HepG2 (cell line): Measurements from ENCODE around the gene NAIF1. TPM values are rescaled to one million over a fixed set of nuclear protein-coding genes. Genes with fewer than 3 reads are reported as not detected.

Experiments used
- AKNA ChIP-seq: sonication (generic); formaldehyde crosslinking; IDR thresholded peaks from 2 replicates; pipeline ENCODE4 v1.4.0; 2020; ENCODE audit warnings: missing genetic modification reagents, borderline replicate concordance
- DNMT1 ChIP-seq: sonication (generic); formaldehyde crosslinking; IDR thresholded peaks from 2 replicates; pipeline ENCODE4 v1.5.1; 2020; ENCODE audit warnings: mild to moderate bottlenecking, missing genetic modification reagents
- HMGXB4 ChIP-seq, 2 experiments: sonication (generic) in 1 of 2; formaldehyde crosslinking in 1 of 2; IDR thresholded peaks; 2 replicates each; pipeline versions ENCODE4 v1.4.0 to v1.6.1; 2018 to 2020; ENCODE audit warnings: missing genetic modification reagents in 2 of 2, borderline replicate concordance in 1 of 2, low read depth in 1 of 2, mild to moderate bottlenecking in 1 of 2, missing biosample characterization in 1 of 2
- MNT ChIP-seq: fragments of 450-650 bp; IDR thresholded peaks from 2 replicates; pipeline ENCODE4 v1.6.1; 2016
- NCOA2 ChIP-seq: sonication (generic); formaldehyde crosslinking; IDR thresholded peaks from 2 replicates; pipeline ENCODE4 v1.8.0; 2022; ENCODE audit warnings: inconsistent platforms
- NFYB ChIP-seq: sonication (generic); formaldehyde crosslinking; IDR thresholded peaks from 2 replicates; pipeline ENCODE4 v1.4.0; 2020; ENCODE audit warnings: missing genetic modification reagents
- RNF2 ChIP-seq: fragments of 450-650 bp; conservative IDR thresholded peaks from 2 replicates; pipeline ENCODE4 v1.6.1; 2016; ENCODE audit warnings: low read depth
- SIN3A ChIP-seq: IDR thresholded peaks from 2 replicates; pipeline ENCODE4 v1.6.1; 2011; ENCODE audit warnings: low read depth, mild to moderate bottlenecking, control low read depth, low read length, borderline replicate concordance
- ZBTB38 ChIP-seq: sonication (generic); formaldehyde crosslinking; IDR thresholded peaks from 2 replicates; pipeline ENCODE4 v1.5.1; 2020; ENCODE audit warnings: mild to moderate bottlenecking, missing genetic modification reagents
- ZNF121 ChIP-seq: sonication (generic); formaldehyde crosslinking; IDR thresholded peaks from 2 replicates; pipeline ENCODE4 v1.5.0; 2020; ENCODE audit warnings: mild to moderate bottlenecking, missing genetic modification reagents
- ZNF274 ChIP-seq: sonication (generic); formaldehyde crosslinking; IDR thresholded peaks from 2 replicates; pipeline ENCODE4 v1.5.1; 2020; ENCODE audit warnings: mild to moderate bottlenecking, missing genetic modification reagents
- ZNF549 ChIP-seq: sonication (generic); formaldehyde crosslinking; IDR thresholded peaks from 2 replicates; pipeline ENCODE4 v1.5.0; 2020; ENCODE audit warnings: missing genetic modification reagents
- ZNF629 ChIP-seq: sonication (generic); formaldehyde crosslinking; conservative IDR thresholded peaks from 2 replicates; pipeline ENCODE4 v1.5.0; 2020; ENCODE audit warnings: missing genetic modification reagents
- polyA plus RNA-seq, 8 experiments: library from polyadenylated mRNA; depleted of rRNA in 3 of 8; stranded (reverse) in 7 of 8; unstranded in 1 of 8; fragments of >200 nt; fragmentation: Illumina TruSeq in 4 of 8; extraction: Trizol in 4 of 8; gene quantifications; 2 replicates each; pipeline versions ENCODE4 v1.2.1 to v1.2.3, GENCODE V29; 2011 to 2016; ENCODE audit warnings: low read depth in 4 of 8, missing spikeins in 1 of 8, mixed read lengths in 1 of 8; ENCODE audit not compliant: insufficient read depth in 1 of 8
- total RNA-seq, 5 experiments: library from RNA; depleted of rRNA; stranded (reverse); fragments of >200 nt; fragmentation: Illumina TruSeq; extraction: Trizol; gene quantifications; 2 replicates each; pipeline ENCODE4 v1.2.3, GENCODE V29; 2016; ENCODE audit warnings: low read depth in 1 of 5
- TF ChIP-seq, protein P1 (sequence below): sonication (generic); formaldehyde crosslinking; IDR thresholded peaks from 2 replicates; pipeline ENCODE4 v1.8.0; 2023; ENCODE audit warnings: mild to moderate bottlenecking, missing genetic modification reagents
- TF ChIP-seq, protein P2 (sequence below): sonication (generic); formaldehyde crosslinking; IDR thresholded peaks from 2 replicates; pipeline ENCODE4 v1.4.0; 2020; ENCODE audit warnings: missing genetic modification reagents

NAIF1 gene
- total and polyA plus RNA-seq, 2 of the 13 experiments (the other 11 are each of a cell fraction or from before 2014, with no cell fraction given), result 6.0 to 6.9 TPM

DNA sequence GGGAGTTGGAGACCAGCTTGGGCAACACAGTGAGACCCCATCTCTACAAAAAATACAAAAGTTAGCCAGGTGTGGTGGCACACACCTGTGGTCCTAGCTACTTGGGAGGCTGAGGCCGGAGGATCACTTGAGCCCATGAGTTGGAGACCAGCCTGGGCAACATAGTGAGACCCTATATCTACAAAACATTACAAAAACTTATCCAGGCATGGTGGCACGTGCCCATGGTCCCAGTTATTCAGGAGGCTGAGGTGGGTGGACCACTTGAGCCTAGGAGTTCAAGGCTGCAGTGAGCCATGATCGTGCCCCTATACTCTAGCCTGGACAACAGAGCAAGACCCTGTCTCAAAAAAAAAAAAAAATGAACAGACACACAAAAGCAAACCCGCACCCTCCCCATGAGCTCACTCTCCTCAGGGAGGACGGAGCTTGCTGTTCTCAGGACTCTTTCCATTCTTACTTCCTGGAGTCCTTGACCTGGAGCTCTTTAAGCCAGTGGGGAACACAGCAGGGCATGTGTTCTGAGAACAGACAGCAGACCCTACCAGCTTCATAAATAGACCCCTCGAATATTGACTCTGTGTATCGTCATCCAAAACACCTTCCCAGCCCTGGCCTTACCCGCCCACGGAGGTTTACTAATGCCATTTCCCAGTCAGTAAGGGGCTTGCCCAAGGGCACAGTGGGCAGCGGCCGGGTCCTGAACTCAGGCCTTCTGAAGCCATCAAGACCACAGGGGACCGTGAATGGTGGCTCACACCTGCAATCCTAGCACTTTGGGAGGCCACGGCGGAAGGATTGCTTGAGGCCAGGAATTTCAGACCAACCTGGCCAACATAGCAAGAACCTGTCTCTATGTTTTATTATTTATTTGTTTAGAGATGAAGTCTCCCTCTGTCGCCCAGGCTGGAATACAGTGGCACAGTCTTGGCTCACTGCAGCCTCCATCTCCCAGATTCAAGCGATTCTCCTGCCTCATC lies 49.3 kb upstream of the NAIF1 start (continued):
- peak; percentile 42 for TF ChIP-seq ZNF629 (CRISPR knock-in tag)
- TF ChIP-seq, protein P1, sequence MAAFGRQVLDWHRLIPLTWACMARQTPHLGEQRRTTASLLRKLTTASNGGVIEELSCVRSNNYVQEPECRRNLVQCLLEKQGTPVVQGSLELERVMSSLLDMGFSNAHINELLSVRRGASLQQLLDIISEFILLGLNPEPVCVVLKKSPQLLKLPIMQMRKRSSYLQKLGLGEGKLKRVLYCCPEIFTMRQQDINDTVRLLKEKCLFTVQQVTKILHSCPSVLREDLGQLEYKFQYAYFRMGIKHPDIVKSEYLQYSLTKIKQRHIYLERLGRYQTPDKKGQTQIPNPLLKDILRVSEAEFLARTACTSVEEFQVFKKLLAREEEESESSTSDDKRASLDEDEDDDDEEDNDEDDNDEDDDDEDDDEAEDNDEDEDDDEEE (CRISPR knock-in tag), result 0 out of 2 replicates have a peak, but pooled peaks have one; percentile 30
- no peak for TF ChIP-seq AKNA (CRISPR knock-in tag)
- TF ChIP-seq NFYB, result no peak
- TF ChIP-seq HMGXB4 (CRISPR knock-in tag; IDR thresholded peaks at IDR 0.05; ENCODE audit: borderline replicate concordance in 1 of 2, low read depth in 1 of 2), result 0 out of 4 replicates have a peak, but pooled peaks of 1 of the 2 experiments have one; percentile 26
- no peak for TF ChIP-seq DNMT1 (CRISPR knock-in tag)
- no peak for TF ChIP-seq ZNF274
- TF ChIP-seq ZNF121 (CRISPR knock-in tag), result peak; percentile 98
- TF ChIP-seq MNT, result no peak
- TF ChIP-seq SIN3A, result no peak
- TF ChIP-seq ZBTB38 (CRISPR knock-in tag), result peak; percentile 88; the same call in 1 of the 2 replicates
- TF ChIP-seq NCOA2 (CRISPR knock-in tag), result no peak
- TF ChIP-seq RNF2, result no peak
- TF ChIP-seq ZNF549 (CRISPR knock-in tag), result no peak
- TF ChIP-seq, protein P2, sequence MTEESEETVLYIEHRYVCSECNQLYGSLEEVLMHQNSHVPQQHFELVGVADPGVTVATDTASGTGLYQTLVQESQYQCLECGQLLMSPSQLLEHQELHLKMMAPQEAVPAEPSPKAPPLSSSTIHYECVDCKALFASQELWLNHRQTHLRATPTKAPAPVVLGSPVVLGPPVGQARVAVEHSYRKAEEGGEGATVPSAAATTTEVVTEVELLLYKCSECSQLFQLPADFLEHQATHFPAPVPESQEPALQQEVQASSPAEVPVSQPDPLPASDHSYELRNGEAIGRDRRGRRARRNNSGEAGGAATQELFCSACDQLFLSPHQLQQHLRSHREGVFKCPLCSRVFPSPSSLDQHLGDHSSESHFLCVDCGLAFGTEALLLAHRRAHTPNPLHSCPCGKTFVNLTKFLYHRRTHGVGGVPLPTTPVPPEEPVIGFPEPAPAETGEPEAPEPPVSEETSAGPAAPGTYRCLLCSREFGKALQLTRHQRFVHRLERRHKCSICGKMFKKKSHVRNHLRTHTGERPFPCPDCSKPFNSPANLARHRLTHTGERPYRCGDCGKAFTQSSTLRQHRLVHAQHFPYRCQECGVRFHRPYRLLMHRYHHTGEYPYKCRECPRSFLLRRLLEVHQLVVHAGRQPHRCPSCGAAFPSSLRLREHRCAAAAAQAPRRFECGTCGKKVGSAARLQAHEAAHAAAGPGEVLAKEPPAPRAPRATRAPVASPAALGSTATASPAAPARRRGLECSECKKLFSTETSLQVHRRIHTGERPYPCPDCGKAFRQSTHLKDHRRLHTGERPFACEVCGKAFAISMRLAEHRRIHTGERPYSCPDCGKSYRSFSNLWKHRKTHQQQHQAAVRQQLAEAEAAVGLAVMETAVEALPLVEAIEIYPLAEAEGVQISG (CRISPR knock-in tag), result no peak
